HG03432 (cell line): Measurements from ENCODE around the gene TBATA.
"Not testable (repeated sequence)": the region's sequence is repeated elsewhere in the genome, so short reads cannot be mapped to it uniquely, and the experiment has no call there.

ENCODE experiments used
- ATAC-seq: cut with Tn5 transposase; IDR thresholded peaks from one replicate; pipeline ENCODE4 v1.9.1; 2021; ENCODE audit warnings: mild to moderate bottlenecking, moderate library complexity; ENCODE audit not compliant: unreplicated experiment

TBATA gene

GRCh38 chr10:70779511-70780369, 5.4 kb downstream of the TBATA start:
- ATAC-seq = no peak

DNA sequence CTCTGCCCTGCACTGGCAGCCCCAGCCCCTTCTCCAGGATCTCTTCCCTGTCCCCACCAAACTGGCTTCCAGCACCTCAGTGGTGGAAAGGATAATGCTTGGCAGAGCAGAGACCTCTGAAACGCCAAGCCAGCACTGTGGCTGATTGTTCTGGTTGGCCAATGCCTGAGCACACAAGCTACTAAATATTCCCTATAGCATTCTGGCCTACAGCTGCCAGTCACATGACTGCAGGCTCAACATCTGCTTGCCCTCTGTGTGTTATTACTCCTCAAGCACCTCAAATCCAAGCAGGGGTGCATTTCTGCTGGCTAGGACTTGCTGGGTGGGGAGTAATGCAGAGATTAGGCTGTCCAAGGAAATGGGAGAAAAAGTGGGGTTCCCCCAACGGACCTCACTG, 6.1 kb downstream of the TBATA start:
- ATAC-seq = no peak

- ATAC-seq = no peak
Measured at GRCh38 chr10:70778267-70778924, 6.8 kb downstream of the TBATA start.

DNA sequence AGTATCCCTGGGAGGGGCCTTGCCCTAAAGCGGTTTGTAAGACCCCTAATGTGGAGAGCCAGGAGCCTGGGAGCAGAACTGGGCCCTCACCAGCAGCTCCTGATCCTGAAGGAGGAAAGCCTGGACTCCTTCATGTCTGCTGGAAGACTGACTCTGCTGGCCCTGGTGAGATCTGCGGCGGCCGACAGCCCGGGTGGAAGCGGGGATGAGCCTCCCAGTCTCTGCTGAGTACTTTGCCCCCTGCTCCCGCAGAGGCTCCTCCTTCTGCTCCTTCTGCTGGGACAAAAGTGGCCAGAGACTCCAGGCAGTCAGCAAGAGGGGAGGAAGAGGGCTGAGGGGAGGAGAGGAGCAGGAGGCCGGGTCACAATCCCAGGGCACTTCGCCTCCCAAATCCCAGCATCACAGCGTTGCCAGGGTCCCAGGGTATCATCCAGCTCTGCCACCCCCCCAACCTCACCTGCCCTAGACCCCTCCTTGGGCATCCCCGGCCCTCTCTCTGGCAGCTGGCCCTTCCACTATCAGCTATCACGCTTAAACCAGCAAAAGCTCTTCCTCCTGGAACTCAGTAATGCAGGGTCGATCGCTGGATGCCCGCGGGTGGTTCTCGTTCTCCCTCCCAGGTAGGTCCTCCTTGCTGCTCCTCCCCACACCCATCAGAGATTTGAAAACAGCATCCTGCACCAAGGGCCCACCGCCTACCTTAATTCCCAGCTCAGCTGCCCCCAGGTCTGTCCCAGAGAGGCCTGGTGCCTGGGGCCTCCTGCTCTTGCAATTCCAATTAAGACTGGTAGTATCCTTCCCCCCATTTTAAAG, 7.9 kb downstream of the TBATA start:
- ATAC-seq = no peak

DNA sequence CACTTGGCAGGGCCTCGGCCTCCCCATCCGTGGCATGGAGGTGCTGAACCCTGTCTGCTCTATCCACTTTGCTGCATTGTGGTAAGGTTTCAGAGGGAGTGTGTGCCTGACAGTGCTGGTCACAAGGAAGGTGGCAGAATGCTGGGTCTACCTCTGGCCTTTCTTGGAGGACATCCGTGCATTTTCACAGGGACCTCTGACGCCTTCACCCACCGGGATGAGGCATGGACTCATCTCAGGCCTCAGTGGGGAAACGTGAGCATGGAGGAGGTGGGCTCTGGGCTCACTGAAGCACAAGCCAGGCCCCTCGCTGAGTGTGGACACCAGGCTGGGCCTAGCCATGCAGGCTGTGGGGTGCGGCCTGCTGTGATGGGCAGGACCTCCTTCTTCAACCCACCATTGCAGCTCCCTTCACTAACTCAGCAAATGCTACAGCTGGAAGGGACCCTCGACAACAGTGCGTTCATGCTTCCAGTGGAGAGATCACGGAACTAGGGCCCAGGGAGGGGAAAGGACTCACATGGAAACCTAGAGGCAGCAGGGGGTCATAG, 8.6 kb downstream of the TBATA start:
- ATAC-seq = no peak

- no peak for ATAC-seq
Measured at GRCh38 chr10:70775679-70776454, 9.3 kb downstream of the TBATA start.

- no peak for ATAC-seq
Measured at GRCh38 chr10:70774810-70775678, 10.1 kb downstream of the TBATA start.

DNA sequence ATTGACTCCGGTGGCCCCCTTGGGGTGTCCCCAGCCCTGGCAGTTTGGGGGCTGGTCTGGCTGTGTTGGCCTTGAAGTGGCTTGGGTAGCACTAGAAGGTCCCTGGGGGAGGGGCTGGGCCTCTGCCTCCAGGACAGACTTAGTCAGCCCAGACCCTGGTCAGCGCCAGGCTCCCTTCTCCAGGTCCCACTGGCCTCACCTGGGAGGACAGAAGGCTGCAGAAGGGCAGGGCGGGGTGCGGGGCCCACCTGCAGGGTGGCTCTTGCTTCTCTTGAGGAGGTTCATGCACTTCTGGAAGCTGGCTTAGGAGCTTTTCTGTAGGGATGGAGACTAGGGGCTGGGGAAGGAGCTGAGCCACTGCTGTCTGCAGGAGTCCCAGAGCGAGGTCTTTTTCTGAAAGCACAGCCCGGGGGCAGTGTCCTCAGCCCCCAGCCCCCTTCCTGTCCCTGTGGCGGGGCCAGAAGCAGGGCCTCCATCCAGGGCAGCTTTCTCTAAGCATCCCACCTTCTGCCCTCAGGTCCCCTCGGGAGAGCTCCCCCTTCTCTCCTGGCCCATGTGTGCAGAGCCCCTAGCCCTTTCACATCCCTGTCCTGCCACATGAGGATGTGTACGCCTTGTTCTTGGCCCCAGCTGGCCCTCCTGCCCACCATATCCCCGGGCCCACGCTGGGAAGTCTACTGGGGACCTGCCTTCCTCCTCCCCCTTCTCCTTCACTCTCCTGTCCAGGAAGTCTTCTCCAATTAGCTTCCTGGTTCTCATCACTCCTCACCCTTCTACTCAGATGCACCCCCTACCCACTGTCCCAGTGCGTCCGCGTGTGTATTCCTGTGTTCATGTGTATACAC, 11.0 kb downstream of the TBATA start:
- no peak for ATAC-seq

DNA sequence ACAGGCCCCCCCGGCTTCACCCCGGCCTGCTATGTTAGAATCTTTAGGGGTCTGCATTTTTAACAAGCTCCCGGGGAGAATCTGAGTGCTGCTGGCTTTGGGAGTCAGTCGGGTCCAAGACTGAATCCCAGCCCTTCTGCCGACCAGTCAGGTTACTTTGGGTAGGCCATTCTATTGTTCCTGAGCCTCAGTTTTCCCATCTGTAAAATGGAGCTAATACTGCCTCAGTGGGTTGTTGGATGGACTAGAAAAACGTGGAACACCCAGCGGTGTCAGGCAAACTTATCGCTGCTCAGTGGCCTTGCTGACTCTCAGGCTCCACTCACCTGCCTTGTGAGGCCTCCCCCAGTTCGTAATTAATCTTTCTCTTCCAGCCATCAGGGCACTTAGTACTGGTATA, 11.7 kb downstream of the TBATA start:
- ATAC-seq = no peak

DNA sequence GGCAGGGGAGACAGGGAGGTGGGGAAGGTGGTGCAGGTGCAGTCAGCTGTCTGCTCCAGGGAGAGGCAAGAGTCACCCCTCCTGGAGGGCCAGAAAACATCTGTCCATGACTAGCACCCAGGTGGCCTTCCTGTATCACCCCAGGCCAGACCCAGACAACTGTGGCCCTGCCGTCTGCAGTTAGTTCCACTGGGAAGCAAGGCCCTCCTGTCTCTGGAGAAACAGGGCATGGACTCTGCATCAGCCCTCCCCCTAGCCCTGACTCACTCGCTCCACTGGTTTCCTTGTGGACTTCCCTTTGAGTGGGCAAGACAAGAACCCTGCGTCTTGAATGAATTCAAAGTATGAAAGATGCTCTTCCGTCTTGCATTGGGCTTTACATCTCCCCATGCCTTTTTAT, 12.6 kb downstream of the TBATA start:
- no peak for ATAC-seq

GRCh38 chr10:70771311-70772194, 13.6 kb downstream of the TBATA start:
- no peak for ATAC-seq

DNA sequence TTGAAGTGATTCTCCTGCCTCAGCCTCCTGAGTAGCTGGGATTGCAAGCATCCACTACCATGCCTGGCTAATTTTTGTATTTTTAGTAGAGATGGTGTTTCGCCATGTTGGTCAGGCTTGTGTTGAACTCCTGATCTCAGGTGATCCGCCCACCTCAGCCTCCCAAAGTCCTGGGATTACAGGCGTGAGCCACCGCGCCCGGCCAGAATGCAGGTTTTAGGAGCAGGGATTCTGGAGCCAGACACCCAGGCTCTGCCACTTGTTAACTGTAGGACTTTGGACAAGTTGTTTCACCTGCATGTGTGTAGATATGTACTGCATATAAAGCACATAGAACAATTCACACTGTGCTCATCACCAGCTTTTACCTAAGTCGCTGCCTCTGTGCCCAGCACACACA, 14.7 kb downstream of the TBATA start:
- ATAC-seq = not testable (repeated sequence)

- ATAC-seq = no peak
Measured at GRCh38 chr10:70770001-70770400, 15.2 kb downstream of the TBATA start.

DNA sequence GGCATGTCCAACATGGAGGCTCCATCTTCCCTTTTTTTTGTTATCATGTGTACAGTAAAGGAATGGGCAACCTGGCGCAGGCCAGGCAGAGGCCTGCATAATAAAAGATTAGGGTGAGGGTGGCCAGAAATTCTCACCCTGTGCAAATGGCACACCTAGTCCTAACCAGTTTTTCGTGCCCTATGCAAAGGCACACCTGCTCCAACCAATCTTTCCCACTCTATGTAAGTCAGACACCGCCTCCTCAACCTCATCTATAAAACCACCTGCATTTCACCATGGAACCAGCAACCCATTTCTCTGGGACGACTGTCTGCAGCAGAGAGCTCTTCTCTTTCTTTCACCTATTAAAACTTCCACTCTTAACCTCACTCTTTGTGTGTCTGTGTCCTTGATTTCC, 16.1 kb downstream of the TBATA start:
- ATAC-seq = no peak

DNA sequence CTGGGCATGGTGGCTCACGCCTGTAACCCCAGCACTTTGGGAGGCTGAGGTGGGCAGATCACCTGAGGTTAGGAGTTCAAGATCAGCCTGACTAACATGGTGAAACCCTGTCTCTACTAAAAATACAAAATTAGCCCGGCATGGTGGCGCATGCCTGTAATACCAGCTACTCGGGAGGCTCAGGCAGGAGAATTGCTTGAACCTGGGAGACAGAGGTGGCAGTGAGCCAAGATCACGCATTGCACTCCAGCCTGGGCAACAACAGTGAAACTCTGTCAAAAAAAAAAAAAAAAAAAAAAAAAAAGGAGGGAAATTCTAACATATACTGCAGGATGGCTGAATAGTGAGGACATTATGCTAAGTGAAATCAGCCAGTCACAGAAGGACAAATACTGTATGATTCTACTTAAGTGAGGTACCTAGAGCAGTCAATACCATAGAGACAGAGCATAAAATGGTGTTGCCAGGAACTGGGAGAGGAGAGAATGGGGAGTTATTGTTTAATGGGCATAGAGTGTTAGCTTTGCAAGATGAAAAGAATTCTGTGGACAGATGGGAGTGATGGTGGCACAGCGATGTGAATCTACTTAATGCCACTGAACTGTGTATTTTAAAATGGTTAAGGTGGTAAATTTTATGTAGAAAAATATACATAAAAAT, 17.0 kb downstream of the TBATA start:
- ATAC-seq = not testable (repeated sequence)

GRCh38 chr10:70765794-70766594, 19.2 kb downstream of the TBATA start:
- no peak for ATAC-seq
